ENCODE measurements around the gene PIGL.

PIGL gene

GRCh38 chr17:16325964-16326363 is 109.0 kb downstream of the PIGL start:
- no peak overlapping the region; the same call in 1 of the 2 replicates for H3K4me2 ChIP-seq (ENCODE audit: low read length)
- no peak for TF ChIP-seq EZH2 (IDR thresholded peaks at IDR 0.05; ENCODE audit: borderline replicate concordance, low read length)
- no peak for TF ChIP-seq CTCF (IDR thresholded peaks at IDR 0.05; ENCODE audit: low read length)
- no peaks in the 10 kb centered on the region for H3K9me2 ChIP-seq (ENCODE audit: low read depth, low read length)
- H3K4me1 ChIP-seq (ENCODE audit: insufficient read depth, low read length, severe bottlenecking): peaks cover 48% of the 10 kb centered on the region
- no peak overlapping the region for H2AFZ ChIP-seq (ENCODE audit: low read length)
- H3K36me3 ChIP-seq (ENCODE audit: insufficient read depth, low read length): peaks cover 6% of the 10 kb centered on the region; the same call in 1 of the 2 replicates
- H3K79me2 ChIP-seq (ENCODE audit: insufficient read depth, low read length): no peaks in the 10 kb centered on the region
- no peaks in the 10 kb centered on the region for H3K9me3 ChIP-seq (ENCODE audit: low read length)
- H3K9ac ChIP-seq (ENCODE audit: low read length): peak overlapping the region; percentile 4; the same call in 1 of the 2 replicates
- H3K27ac ChIP-seq (ENCODE audit: low read depth, low read length, poor library complexity, severe bottlenecking): peak overlapping the region; percentile 86
- no peaks in the 10 kb centered on the region for H4K20me1 ChIP-seq (ENCODE audit: insufficient read depth, low read length)
- H3K4me3 ChIP-seq (ENCODE audit: low read depth, low read length, poor library complexity, severe bottlenecking): no peak overlapping the region
- no peaks in the 10 kb centered on the region for H3K27me3 ChIP-seq (ENCODE audit: insufficient read depth, low read length)
- no peaks in the 10 kb centered on the region; the same call in 1 of the 2 replicates for H3F3A ChIP-seq (ENCODE audit: insufficient read depth, low read length)

- Histone ChIP-seq H3K9me2 (ENCODE audit: low read depth, low read length) (no peaks in the 10 kb centered on the region), H4K20me1 (ENCODE audit: insufficient read depth, low read length) (no peaks in the 10 kb centered on the region), H3K27ac (ENCODE audit: low read depth, low read length, poor library complexity, severe bottlenecking) (peak overlapping the region; percentile 86), H3K4me3 (ENCODE audit: low read depth, low read length, poor library complexity, severe bottlenecking) (no peak overlapping the region), H3K36me3 (ENCODE audit: insufficient read depth, low read length) (peaks cover 6% of the 10 kb centered on the region; the same call in 1 of the 2 replicates), H3K4me2 (ENCODE audit: low read length) (peak overlapping the region; percentile 5; the same call in 1 of the 2 replicates), H3K9ac (ENCODE audit: low read length) (peak overlapping the region; percentile 4; the same call in 1 of the 2 replicates), H3K4me1 (ENCODE audit: insufficient read depth, low read length, severe bottlenecking) (peaks cover 48% of the 10 kb centered on the region), H3K9me3 (ENCODE audit: low read length) (no peaks in the 10 kb centered on the region), H3K79me2 (ENCODE audit: insufficient read depth, low read length) (no peaks in the 10 kb centered on the region), H3F3A (ENCODE audit: insufficient read depth, low read length) (no peaks in the 10 kb centered on the region; the same call in 1 of the 2 replicates), H3K27me3 (ENCODE audit: insufficient read depth, low read length) (no peaks in the 10 kb centered on the region), H2AFZ (ENCODE audit: low read length) (no peak overlapping the region; the same call in 1 of the 2 replicates)
- TF ChIP-seq CTCF (IDR thresholded peaks at IDR 0.05; ENCODE audit: low read length): no peak
- TF ChIP-seq EZH2 (IDR thresholded peaks at IDR 0.05; ENCODE audit: borderline replicate concordance, low read length): no peak
Measured at GRCh38 chr17:16327018-16327417, 110.0 kb downstream of the PIGL start.

- H3K27ac ChIP-seq (ENCODE audit: low read depth, low read length, poor library complexity, severe bottlenecking): peak overlapping the region; percentile 86
- no peaks in the 10 kb centered on the region for H3K9me3 ChIP-seq (ENCODE audit: low read length)
- no peak for TF ChIP-seq EZH2 (IDR thresholded peaks at IDR 0.05; ENCODE audit: borderline replicate concordance, low read length)
- no peak for TF ChIP-seq CTCF (IDR thresholded peaks at IDR 0.05; ENCODE audit: low read length)
- peak overlapping the region; percentile 32; the same call in 1 of the 2 replicates for H3K4me2 ChIP-seq (ENCODE audit: low read length)
- H3K79me2 ChIP-seq (ENCODE audit: insufficient read depth, low read length): no peaks in the 10 kb centered on the region
- H3K36me3 ChIP-seq (ENCODE audit: insufficient read depth, low read length): no peaks in the 10 kb centered on the region
- peak overlapping the region; percentile 5; the same call in 1 of the 2 replicates for H3K9ac ChIP-seq (ENCODE audit: low read length)
- H3K9me2 ChIP-seq (ENCODE audit: low read depth, low read length): no peaks in the 10 kb centered on the region
- no peaks in the 10 kb centered on the region; the same call in 1 of the 2 replicates for H3F3A ChIP-seq (ENCODE audit: insufficient read depth, low read length)
- no peak overlapping the region for H3K4me3 ChIP-seq (ENCODE audit: low read depth, low read length, poor library complexity, severe bottlenecking)
- H3K4me1 ChIP-seq (ENCODE audit: insufficient read depth, low read length, severe bottlenecking): peaks cover 55% of the 10 kb centered on the region
- no peaks in the 10 kb centered on the region for H4K20me1 ChIP-seq (ENCODE audit: insufficient read depth, low read length)
- no peaks in the 10 kb centered on the region for H3K27me3 ChIP-seq (ENCODE audit: insufficient read depth, low read length)
- no peak overlapping the region for H2AFZ ChIP-seq (ENCODE audit: low read length)
Measured at GRCh38 chr17:16328997-16329396, 112.0 kb downstream of the PIGL start.
